Liver (tissue), 9 donors: Measurements from ENCODE around the gene AKAP11. TPM values are rescaled to one million over a fixed set of nuclear protein-coding genes. Genes with fewer than 3 reads are reported as not detected.

Experiments
- DNase-seq: peaks from one replicate; pipeline ENCODE4 v3.0.0-alpha.2; 2017; ENCODE audit warnings: low spot score
- H3K27ac ChIP-seq, 2 donors: one replicate each; pipeline ENCODE4 v1.7.0; 2013; ENCODE audit warnings: inconsistent platforms in 2 of 2, low read length in 2 of 2, control low read depth in 1 of 2, low read depth in 1 of 2, mild to moderate bottlenecking in 1 of 2
- H3K27me3 ChIP-seq, 4 donors: one replicate each; pipeline versions ENCODE4 v1.6.1 to v1.7.0; 2013; ENCODE audit warnings: low read length in 3 of 4, inconsistent platforms in 1 of 4, mild to moderate bottlenecking in 1 of 4, moderate library complexity in 1 of 4; ENCODE audit not compliant: control insufficient read depth in 4 of 4, insufficient read depth in 4 of 4
- H3K36me3 ChIP-seq, 4 donors: one replicate each; pipeline versions ENCODE4 v1.6.1 to v1.7.0; 2013; ENCODE audit warnings: low read length in 3 of 4, mild to moderate bottlenecking in 3 of 4, low read depth in 1 of 4, moderate library complexity in 1 of 4; ENCODE audit not compliant: control insufficient read depth in 4 of 4, insufficient read depth in 3 of 4
- H3K4me1 ChIP-seq, 4 donors: one replicate each; pipeline versions ENCODE4 v1.6.1 to v1.7.0; 2013; ENCODE audit warnings: low read length in 3 of 4, mild to moderate bottlenecking in 3 of 4, moderate library complexity in 1 of 4; ENCODE audit not compliant: control insufficient read depth in 4 of 4, insufficient read depth in 4 of 4
- H3K4me3 ChIP-seq, 3 donors: one replicate each; pipeline versions ENCODE4 v1.6.1 to v1.7.0; 2013; ENCODE audit warnings: low read length in 3 of 3, control low read depth in 1 of 3, low read depth in 1 of 3, mild to moderate bottlenecking in 1 of 3
- H3K9ac ChIP-seq, 2 donors: one replicate each; pipeline ENCODE4 v1.7.0; 2013; ENCODE audit warnings: low read length in 2 of 2, mild to moderate bottlenecking in 2 of 2, moderate library complexity in 2 of 2, control low read depth in 1 of 2, low read depth in 1 of 2
- H3K9me3 ChIP-seq, 4 donors: one replicate each; pipeline versions ENCODE4 v1.6.1 to v1.7.0; 2013; ENCODE audit warnings: low read length in 3 of 4; ENCODE audit not compliant: control insufficient read depth in 4 of 4
- ATF3 ChIP-seq: IDR thresholded peaks from 2 replicates; pipeline ENCODE4 v1.6.1; 2016; ENCODE audit warnings: antibody characterized with exemption
- EGR1 ChIP-seq, 2 donors: IDR thresholded peaks; 2 replicates each; pipeline ENCODE4 v1.6.1; 2016 to 2018; ENCODE audit warnings: antibody characterized with exemption in 2 of 2, low read depth in 2 of 2
- FOXA1 ChIP-seq: IDR thresholded peaks from 2 replicates; pipeline ENCODE4 v1.6.1; 2016; ENCODE audit warnings: antibody characterized with exemption
- FOXA2 ChIP-seq: IDR thresholded peaks from 2 replicates; pipeline ENCODE4 v1.6.1; 2016; ENCODE audit warnings: antibody characterized with exemption
- GABPA ChIP-seq, 2 donors: IDR thresholded peaks in 1 of 2; conservative IDR thresholded peaks in 1 of 2; 2 replicates each; pipeline ENCODE4 v1.6.1; 2016; ENCODE audit warnings: antibody characterized with exemption in 2 of 2, mild to moderate bottlenecking in 1 of 2, moderate library complexity in 1 of 2
- HNF4A ChIP-seq, 2 donors: conservative IDR thresholded peaks; 2 replicates each; pipeline ENCODE4 v1.6.1; 2016; ENCODE audit warnings: antibody characterized with exemption in 2 of 2, mild to moderate bottlenecking in 2 of 2
- HNF4G ChIP-seq: IDR thresholded peaks from 2 replicates; pipeline ENCODE4 v1.6.1; 2016; ENCODE audit warnings: antibody characterized with exemption
- MAX ChIP-seq: IDR thresholded peaks from 2 replicates; pipeline ENCODE4 v1.6.1; 2016; ENCODE audit warnings: antibody characterized with exemption
- NR2F2 ChIP-seq: IDR thresholded peaks from 2 replicates; pipeline ENCODE4 v1.6.1; 2016; ENCODE audit warnings: antibody characterized with exemption
- RAD21 ChIP-seq, 2 donors: IDR thresholded peaks; 2 replicates each; pipeline ENCODE4 v1.6.1; 2016; ENCODE audit warnings: antibody characterized with exemption in 2 of 2, mild to moderate bottlenecking in 2 of 2
- RXRA ChIP-seq, 2 donors: IDR thresholded peaks; 2 replicates each; pipeline ENCODE4 v1.6.1; 2017 to 2018; ENCODE audit warnings: antibody characterized with exemption in 2 of 2, mild to moderate bottlenecking in 1 of 2
- SP1 ChIP-seq: IDR thresholded peaks from 2 replicates; pipeline ENCODE4 v1.6.1; 2018; ENCODE audit warnings: antibody characterized with exemption, mild to moderate bottlenecking
- TAF1 ChIP-seq: conservative IDR thresholded peaks from 2 replicates; pipeline ENCODE4 v1.6.1; 2016; ENCODE audit warnings: antibody characterized with exemption, mild to moderate bottlenecking
- YY1 ChIP-seq: IDR thresholded peaks from 2 replicates; pipeline ENCODE4 v1.6.1; 2016; ENCODE audit warnings: antibody characterized with exemption, mild to moderate bottlenecking
- ZBTB33 ChIP-seq: IDR thresholded peaks from 2 replicates; pipeline ENCODE4 v1.6.1; 2016; ENCODE audit warnings: antibody characterized with exemption
- WGBS: extraction: QIAGEN DNeasy Blood & Tissue Kit; methylation state at CpG from one replicate; pipeline ENCODE4 v1.1.7; 2013; 5-methylcytosine and 5-hydroxymethylcytosine counted together
- polyA plus RNA-seq, 2 donors: library from polyadenylated mRNA; stranded (reverse) in 1 of 2; unstranded in 1 of 2; fragments of 200-250 nt in 1 of 2; fragments of >200 nt in 1 of 2; fragmentation: Nextera tagmentation in 1 of 2; extraction: Ambion mirVana in 1 of 2; gene quantifications; one replicate each; pipeline versions ENCODE4 v1.2.1 to v1.2.3, GENCODE V29; 2013 to 2015
- total RNA-seq, 2 donors: library from RNA; depleted of rRNA; stranded (reverse); fragments of >200 nt; gene quantifications; one replicate each; pipeline ENCODE4 v1.2.3, GENCODE V29; 2014
- TF ChIP-seq, protein P1 (sequence below): IDR thresholded peaks from 2 replicates; pipeline ENCODE4 v1.6.1; 2016; ENCODE audit warnings: antibody characterized with exemption, mild to moderate bottlenecking
- TF ChIP-seq, protein P2 (sequence below): fragments of 150-350 bp; IDR thresholded peaks from 2 replicates; pipeline ENCODE4 v1.5.1; 2017; ENCODE audit warnings: improper control_type of control experiment, low read depth, low read length; ENCODE audit not compliant: missing input control
- donor health status: healthy.
- donor health status: healthy.
- donor health status: healthy.
- donor health status: healthy.
- donor health status: healthy.

The AKAP11 gene
- total and polyA plus RNA-seq, 4 donors = 2.5 to 12.0 (median 7.3) TPM

GRCh38 chr13:42345367-42345766 is 73.4 kb downstream of the AKAP11 start:
- Histone ChIP-seq H3K4me3 (no peak overlapping the region), H3K36me3 (no peaks in the 10 kb centered on the region), H3K9ac (no peak overlapping the region), H3K4me1 (no peaks in the 10 kb centered on the region), H3K27ac (no peak overlapping the region), H3K9me3 (no peaks in the 10 kb centered on the region), H3K27me3 (no peaks in the 10 kb centered on the region)
- no peak for DNase-seq
- WGBS = 89% methylated on average over 3 of the region's 3 CpGs
- no peak for TF ChIP-seq TAF1
- TF ChIP-seq ZBTB33 = no peak
- TF ChIP-seq, protein P1, sequence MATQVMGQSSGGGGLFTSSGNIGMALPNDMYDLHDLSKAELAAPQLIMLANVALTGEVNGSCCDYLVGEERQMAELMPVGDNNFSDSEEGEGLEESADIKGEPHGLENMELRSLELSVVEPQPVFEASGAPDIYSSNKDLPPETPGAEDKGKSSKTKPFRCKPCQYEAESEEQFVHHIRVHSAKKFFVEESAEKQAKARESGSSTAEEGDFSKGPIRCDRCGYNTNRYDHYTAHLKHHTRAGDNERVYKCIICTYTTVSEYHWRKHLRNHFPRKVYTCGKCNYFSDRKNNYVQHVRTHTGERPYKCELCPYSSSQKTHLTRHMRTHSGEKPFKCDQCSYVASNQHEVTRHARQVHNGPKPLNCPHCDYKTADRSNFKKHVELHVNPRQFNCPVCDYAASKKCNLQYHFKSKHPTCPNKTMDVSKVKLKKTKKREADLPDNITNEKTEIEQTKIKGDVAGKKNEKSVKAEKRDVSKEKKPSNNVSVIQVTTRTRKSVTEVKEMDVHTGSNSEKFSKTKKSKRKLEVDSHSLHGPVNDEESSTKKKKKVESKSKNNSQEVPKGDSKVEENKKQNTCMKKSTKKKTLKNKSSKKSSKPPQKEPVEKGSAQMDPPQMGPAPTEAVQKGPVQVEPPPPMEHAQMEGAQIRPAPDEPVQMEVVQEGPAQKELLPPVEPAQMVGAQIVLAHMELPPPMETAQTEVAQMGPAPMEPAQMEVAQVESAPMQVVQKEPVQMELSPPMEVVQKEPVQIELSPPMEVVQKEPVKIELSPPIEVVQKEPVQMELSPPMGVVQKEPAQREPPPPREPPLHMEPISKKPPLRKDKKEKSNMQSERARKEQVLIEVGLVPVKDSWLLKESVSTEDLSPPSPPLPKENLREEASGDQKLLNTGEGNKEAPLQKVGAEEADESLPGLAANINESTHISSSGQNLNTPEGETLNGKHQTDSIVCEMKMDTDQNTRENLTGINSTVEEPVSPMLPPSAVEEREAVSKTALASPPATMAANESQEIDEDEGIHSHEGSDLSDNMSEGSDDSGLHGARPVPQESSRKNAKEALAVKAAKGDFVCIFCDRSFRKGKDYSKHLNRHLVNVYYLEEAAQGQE = no peak
- TF ChIP-seq FOXA1 = no peak
- no peak for TF ChIP-seq FOXA2
- TF ChIP-seq ATF3 = no peak
- TF ChIP-seq NR2F2 = no peak
- no peak for TF ChIP-seq RXRA (IDR thresholded peaks at IDR 0.05)
- no peak for TF ChIP-seq RAD21 (IDR thresholded peaks at IDR 0.05)

DNA sequence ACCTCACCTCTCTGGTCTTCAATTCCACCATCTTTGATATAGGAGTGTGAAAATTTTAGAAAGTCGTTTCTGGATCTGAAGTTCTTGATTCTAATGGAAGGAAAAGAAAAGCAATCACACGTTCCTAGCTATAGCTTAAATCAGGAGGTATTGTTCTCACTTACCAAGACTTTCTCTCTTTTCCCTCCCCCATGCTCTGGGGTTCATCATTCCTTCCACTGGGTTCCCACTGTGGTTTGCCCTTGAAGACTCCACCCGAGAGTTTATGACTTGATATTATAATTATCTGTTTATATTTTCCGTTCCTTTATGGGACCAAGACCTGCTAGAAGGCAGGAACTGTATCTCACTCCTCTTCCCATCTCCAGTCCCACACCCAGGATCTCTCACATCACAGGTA is 76.6 kb downstream of the AKAP11 start:
- Histone ChIP-seq H3K4me3 (no peak overlapping the region), H3K9me3 (no peaks in the 10 kb centered on the region), H3K4me1 (no peaks in the 10 kb centered on the region), H3K27me3 (no peaks in the 10 kb centered on the region), H3K36me3 (no peaks in the 10 kb centered on the region), H3K27ac (no peak overlapping the region), H3K9ac (no peak overlapping the region)
- no peak for DNase-seq
- TF ChIP-seq, protein P2, sequence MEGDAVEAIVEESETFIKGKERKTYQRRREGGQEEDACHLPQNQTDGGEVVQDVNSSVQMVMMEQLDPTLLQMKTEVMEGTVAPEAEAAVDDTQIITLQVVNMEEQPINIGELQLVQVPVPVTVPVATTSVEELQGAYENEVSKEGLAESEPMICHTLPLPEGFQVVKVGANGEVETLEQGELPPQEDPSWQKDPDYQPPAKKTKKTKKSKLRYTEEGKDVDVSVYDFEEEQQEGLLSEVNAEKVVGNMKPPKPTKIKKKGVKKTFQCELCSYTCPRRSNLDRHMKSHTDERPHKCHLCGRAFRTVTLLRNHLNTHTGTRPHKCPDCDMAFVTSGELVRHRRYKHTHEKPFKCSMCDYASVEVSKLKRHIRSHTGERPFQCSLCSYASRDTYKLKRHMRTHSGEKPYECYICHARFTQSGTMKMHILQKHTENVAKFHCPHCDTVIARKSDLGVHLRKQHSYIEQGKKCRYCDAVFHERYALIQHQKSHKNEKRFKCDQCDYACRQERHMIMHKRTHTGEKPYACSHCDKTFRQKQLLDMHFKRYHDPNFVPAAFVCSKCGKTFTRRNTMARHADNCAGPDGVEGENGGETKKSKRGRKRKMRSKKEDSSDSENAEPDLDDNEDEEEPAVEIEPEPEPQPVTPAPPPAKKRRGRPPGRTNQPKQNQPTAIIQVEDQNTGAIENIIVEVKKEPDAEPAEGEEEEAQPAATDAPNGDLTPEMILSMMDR = no peak
- TF ChIP-seq ZBTB33 (no peak), HNF4G (no peak), YY1 (no peak), RXRA (IDR thresholded peaks at IDR 0.05) (no peak), MAX (no peak), TAF1 (no peak), NR2F2 (no peak), RAD21 (IDR thresholded peaks at IDR 0.05) (no peak), GABPA (IDR thresholded peaks at IDR 0.05 in 1 of 2, conservative IDR thresholded peaks at IDR 0.05 in 1 of 2) (no peak), ATF3 (no peak), EGR1 (IDR thresholded peaks at IDR 0.05; ENCODE audit: low read depth in 2 of 2) (no peak), FOXA2 (no peak), HNF4A (conservative IDR thresholded peaks at IDR 0.05) (no peak), SP1 (no peak)
- TF ChIP-seq, protein P1 = no peak
- 81% methylated on average over 4 of the region's 4 CpGs for WGBS
